SK-N-SH treated with all-trans-retinoic acid at 6 μM for 48 hours (cell line): ENCODE results near the gene UGT1A4.

Experiments used
- CSDC2 ChIP-seq: fragments of 250-450 bp; sonication (Bioruptor Pico); IDR thresholded peaks from 2 replicates; pipeline ENCODE4 v1.5.0; 2020; ENCODE audit warnings: mild to moderate bottlenecking, moderate library complexity
- GLIS3 ChIP-seq: fragments of 250-450 bp; sonication (Bioruptor Pico); IDR thresholded peaks from 2 replicates; pipeline ENCODE4 v1.5.0; 2020; ENCODE audit warnings: mild to moderate bottlenecking, moderate library complexity
- OSR1 ChIP-seq: fragments of 250-450 bp; sonication (Bioruptor Pico); IDR thresholded peaks from 2 replicates; pipeline ENCODE4 v1.8.0; 2022; ENCODE audit warnings: moderate library complexity, mild to moderate bottlenecking, inconsistent platforms
- TF ChIP-seq, protein P1 (sequence below): fragments of 250-450 bp; sonication (Bioruptor Pico); IDR thresholded peaks from 2 replicates; pipeline ENCODE4 v1.8.0; 2020; ENCODE audit warnings: mild to moderate bottlenecking, moderate library complexity, borderline replicate concordance

DNA sequence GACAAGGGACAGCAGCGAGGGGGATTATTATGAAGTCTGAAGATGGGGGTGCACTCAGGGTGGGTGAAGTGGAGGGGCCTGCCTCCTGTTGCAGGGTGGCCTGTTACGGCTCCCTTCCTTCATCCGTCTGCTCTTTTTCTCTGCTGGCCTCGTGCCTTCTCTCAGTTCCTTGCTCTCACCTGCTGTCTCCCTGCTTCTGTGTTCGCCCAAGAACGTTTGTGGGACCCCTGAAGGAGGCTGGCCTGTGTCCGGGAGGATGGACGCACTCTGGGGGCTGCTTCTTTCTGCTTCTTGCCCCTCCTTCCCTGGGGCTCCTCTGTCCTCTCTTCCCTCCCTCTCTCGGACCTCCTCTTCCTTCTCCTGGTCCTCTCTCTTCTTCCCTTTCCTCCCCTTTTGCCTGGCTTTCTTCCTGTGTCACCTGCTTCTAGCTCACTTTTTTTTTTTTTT, 73.4 kb downstream of the UGT1A4 start:
- TF ChIP-seq, protein P1, sequence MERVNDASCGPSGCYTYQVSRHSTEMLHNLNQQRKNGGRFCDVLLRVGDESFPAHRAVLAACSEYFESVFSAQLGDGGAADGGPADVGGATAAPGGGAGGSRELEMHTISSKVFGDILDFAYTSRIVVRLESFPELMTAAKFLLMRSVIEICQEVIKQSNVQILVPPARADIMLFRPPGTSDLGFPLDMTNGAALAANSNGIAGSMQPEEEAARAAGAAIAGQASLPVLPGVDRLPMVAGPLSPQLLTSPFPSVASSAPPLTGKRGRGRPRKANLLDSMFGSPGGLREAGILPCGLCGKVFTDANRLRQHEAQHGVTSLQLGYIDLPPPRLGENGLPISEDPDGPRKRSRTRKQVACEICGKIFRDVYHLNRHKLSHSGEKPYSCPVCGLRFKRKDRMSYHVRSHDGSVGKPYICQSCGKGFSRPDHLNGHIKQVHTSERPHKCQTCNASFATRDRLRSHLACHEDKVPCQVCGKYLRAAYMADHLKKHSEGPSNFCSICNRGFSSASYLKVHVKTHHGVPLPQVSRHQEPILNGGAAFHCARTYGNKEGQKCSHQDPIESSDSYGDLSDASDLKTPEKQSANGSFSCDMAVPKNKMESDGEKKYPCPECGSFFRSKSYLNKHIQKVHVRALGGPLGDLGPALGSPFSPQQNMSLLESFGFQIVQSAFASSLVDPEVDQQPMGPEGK (CRISPR knock-in tag): no peak
- TF ChIP-seq GLIS3 (CRISPR knock-in tag) (no peak), OSR1 (CRISPR knock-in tag) (no peak), CSDC2 (CRISPR knock-in tag) (no peak)
